SK-N-SH (cell line): ENCODE results near the gene KRT6A. TPM values are rescaled to one million over a fixed set of nuclear protein-coding genes. Genes with fewer than 3 reads are reported as not detected.

Experiments used
- CTCF ChIA-PET: fragments of 300-600, 350-600 bp; formaldehyde crosslinking; extraction: SDS; loops from one replicate; lab custom pipeline; 2021; lab: Yijun Ruan, JAX
- POLR2A ChIA-PET: fragments of 350-600 bp; sonication (Branson Sonifier 250); formaldehyde crosslinking; extraction: SDS; loops from one replicate; lab custom pipeline; 2020; ENCODE audit warnings: antibody characterized with exemption, inconsistent platforms; lab: Yijun Ruan, JAX
- DNase-seq: peaks from one replicate; pipeline ENCODE4 v3.0.0; 2012
- H2AFZ ChIP-seq: fragments of 200-600 bp; sonication (generic); 2 replicates; pipeline ENCODE4 v1.8.1; 2016; ENCODE audit warnings: antibody characterized with exemption, mild to moderate bottlenecking, low read depth
- H3F3A ChIP-seq: fragments of 200-600 bp; sonication (generic); replicated peaks from 2 replicates; pipeline ENCODE3; 2016; ENCODE audit warnings: antibody characterized with exemption, mild to moderate bottlenecking; ENCODE audit not compliant: insufficient read depth
- H3K27ac ChIP-seq, 2 experiments: fragments of 200-500 bp in 1 of 2; fragments of 200-600 bp in 1 of 2; sonication (Bioruptor generic) in 1 of 2; sonication (generic), shearing (Covaris generic) in 1 of 2; 2 replicates each; pipeline versions ENCODE4 v1.5.1 to v1.6.1; 2014 to 2016; ENCODE audit warnings: low read depth in 2 of 2, inconsistent platforms in 1 of 2, low read length in 1 of 2, mild to moderate bottlenecking in 1 of 2, mixed read lengths in 1 of 2
- H3K27me3 ChIP-seq: fragments of 200-600 bp; sonication (generic), shearing (Covaris generic); 2 replicates; pipeline ENCODE4 v1.6.1; 2016; ENCODE audit warnings: mixed run types; ENCODE audit not compliant: insufficient read depth
- H3K36me3 ChIP-seq, 2 experiments: fragments of 200-500 bp in 1 of 2; fragments of 200-600 bp in 1 of 2; sonication (Bioruptor generic) in 1 of 2; sonication (generic) in 1 of 2; replicated peaks in 1 of 2; 2 replicates each; pipeline versions ENCODE3 to v1.5.1; 2014 to 2016; ENCODE audit warnings: low read length in 1 of 2, mild to moderate bottlenecking in 1 of 2; ENCODE audit not compliant: insufficient read depth in 2 of 2, control insufficient read depth in 1 of 2
- H3K4me1 ChIP-seq, 2 experiments: fragments of 200-500 bp in 1 of 2; fragments of 200-600 bp in 1 of 2; sonication (Bioruptor generic) in 1 of 2; sonication (generic), shearing (Covaris generic) in 1 of 2; 2 replicates each; pipeline versions ENCODE4 v1.5.1 to v1.6.1; 2014 to 2016; ENCODE audit warnings: low read depth in 1 of 2, low read length in 1 of 2, mixed run types in 1 of 2; ENCODE audit not compliant: insufficient read depth in 2 of 2, control insufficient read depth in 1 of 2
- H3K4me2 ChIP-seq: fragments of 200-600 bp; sonication (generic), shearing (Covaris generic); 2 replicates; pipeline ENCODE4 v1.6.1; 2017; ENCODE audit warnings: mixed run types
- H3K4me3 ChIP-seq, 2 experiments: fragments of 200-500 bp in 1 of 2; fragments of 200-600 bp in 1 of 2; sonication (Bioruptor generic) in 1 of 2; sonication (generic), shearing (Covaris generic) in 1 of 2; 2 replicates each; pipeline versions ENCODE4 v1.5.1 to v1.8.1; 2014 to 2016; ENCODE audit warnings: low read depth in 2 of 2, inconsistent platforms in 1 of 2, low read length in 1 of 2, mild to moderate bottlenecking in 1 of 2, mixed read lengths in 1 of 2, moderate library complexity in 1 of 2
- H3K79me2 ChIP-seq: fragments of 200-600 bp; sonication (generic); 2 replicates; pipeline ENCODE4 v1.8.1; 2017; ENCODE audit warnings: mild to moderate bottlenecking; ENCODE audit not compliant: insufficient read depth
- H3K9ac ChIP-seq: fragments of 200-600 bp; sonication (generic); 2 replicates; pipeline ENCODE4 v1.6.1; 2017; ENCODE audit warnings: mixed run types
- H3K9me2 ChIP-seq: fragments of 200-600 bp; sonication (generic); 2 replicates; pipeline ENCODE4 v1.6.1; 2017; ENCODE audit warnings: mixed run types
- H3K9me3 ChIP-seq: fragments of 200-600 bp; sonication (generic); 2 replicates; pipeline ENCODE4 v1.6.1; 2017; ENCODE audit warnings: mixed run types, mild to moderate bottlenecking, moderate library complexity
- H4K20me1 ChIP-seq: fragments of 200-600 bp; sonication (generic); 2 replicates; pipeline ENCODE4 v1.6.1; 2017; ENCODE audit warnings: mild to moderate bottlenecking, mixed run types; ENCODE audit not compliant: insufficient read depth
- ELF1 ChIP-seq: IDR thresholded peaks from 2 replicates; pipeline ENCODE4 v1.4.0; 2012
- EP300 ChIP-seq, 2 experiments: IDR thresholded peaks; 2 replicates each; pipeline versions ENCODE4 v1.4.0 to v1.6.1; 2012; ENCODE audit warnings: borderline replicate concordance in 1 of 2, low read depth in 1 of 2, low read length in 1 of 2
- FOSL2 ChIP-seq: IDR thresholded peaks from 2 replicates; pipeline ENCODE4 v1.4.0; 2012; ENCODE audit warnings: low read depth, mild to moderate bottlenecking, moderate library complexity, borderline replicate concordance
- FOXJ3 ChIP-seq: sonication (generic); formaldehyde crosslinking; IDR thresholded peaks from 2 replicates; pipeline ENCODE4 v1.5.1; 2020; ENCODE audit warnings: mild to moderate bottlenecking, missing genetic modification reagents
- FOXM1 ChIP-seq: IDR thresholded peaks from 2 replicates; pipeline ENCODE4 v1.4.0; 2012; ENCODE audit warnings: low read depth, mild to moderate bottlenecking
- GABPA ChIP-seq: IDR thresholded peaks from 2 replicates; pipeline ENCODE4 v1.4.0; 2012; ENCODE audit warnings: low read depth, mild to moderate bottlenecking
- IRF3 ChIP-seq: fragments of 150-350 bp; IDR thresholded peaks from 2 replicates; pipeline ENCODE4 v1.6.1; 2016; ENCODE audit warnings: mild to moderate bottlenecking, low read depth, low read length
- JUND ChIP-seq: IDR thresholded peaks from 2 replicates; pipeline ENCODE4 v1.4.0; 2012
- MEF2A ChIP-seq: IDR thresholded peaks from 2 replicates; pipeline ENCODE4 v1.4.0; 2012; ENCODE audit warnings: low read depth, borderline replicate concordance
- NRF1 ChIP-seq: IDR thresholded peaks from 2 replicates; pipeline ENCODE4 v1.6.1; 2012; ENCODE audit warnings: low read depth, mild to moderate bottlenecking, low read length
- RCOR1 ChIP-seq: fragments of 150-350 bp; IDR thresholded peaks from 2 replicates; pipeline ENCODE4 v1.6.1; 2017; ENCODE audit warnings: antibody characterized with exemption, low read length
- REST ChIP-seq: IDR thresholded peaks from 2 replicates; pipeline ENCODE4 v1.6.1; 2012; ENCODE audit warnings: mild to moderate bottlenecking, low read depth, low read length, moderate library complexity
- RXRA ChIP-seq: IDR thresholded peaks from 2 replicates; pipeline ENCODE4 v1.4.0; 2012; ENCODE audit warnings: low read depth, mild to moderate bottlenecking, borderline replicate concordance
- SMC3 ChIP-seq: IDR thresholded peaks from 2 replicates; pipeline ENCODE4 v1.6.1; 2012; ENCODE audit warnings: low read depth, low read length, improper control_type of control experiment
- TAF1 ChIP-seq: IDR thresholded peaks from 2 replicates; pipeline ENCODE4 v1.6.1; 2012; ENCODE audit warnings: low read depth, mild to moderate bottlenecking, low read length, moderate library complexity, borderline replicate concordance
- TEAD4 ChIP-seq: IDR thresholded peaks from 2 replicates; pipeline ENCODE4 v1.4.0; 2012; ENCODE audit warnings: mild to moderate bottlenecking, borderline replicate concordance; ENCODE audit not compliant: insufficient read depth
- USF2 ChIP-seq: fragments of 150-350 bp; IDR thresholded peaks from 2 replicates; pipeline ENCODE4 v1.6.1; 2017; ENCODE audit warnings: antibody characterized with exemption, low read length, low read depth, borderline replicate concordance
- WGBS: methylation state at CpG from one replicate; pipeline ENCODE4 v1.1.6; 2017; ENCODE audit warnings: low lambda C conversion rate; 5-methylcytosine and 5-hydroxymethylcytosine counted together
- polyA plus RNA-seq, 3 experiments: library from polyadenylated mRNA; depleted of rRNA; stranded (reverse); fragments of >200 nt; gene quantifications; 2 replicates each; pipeline ENCODE4 v1.2.3, GENCODE V29; 2012

KRT6A gene
- polyA plus RNA-seq, 1 of the 3 experiments (the other 2 are of a cell fraction): not detected

DNA sequence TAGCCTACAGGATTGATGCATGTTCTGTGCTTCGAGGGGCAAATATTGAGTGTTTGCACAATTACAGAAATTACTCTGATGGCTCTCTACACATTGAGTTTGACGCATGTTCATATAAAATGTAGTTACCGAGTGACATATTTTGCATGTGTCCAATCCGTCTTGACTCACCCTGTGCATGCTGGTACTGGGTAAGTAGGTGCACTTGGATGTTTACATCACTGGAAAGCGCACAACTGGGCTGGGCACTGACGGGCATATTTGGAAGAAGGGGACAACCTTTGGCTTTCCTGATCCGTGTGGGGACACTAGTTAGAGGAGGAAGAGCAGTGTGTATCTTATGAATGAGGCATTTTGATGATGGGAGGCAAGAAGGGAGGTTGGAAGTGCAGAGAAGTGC lies 4.9 kb upstream of the KRT6A start:
- no peaks in the 10 kb centered on the region for H3F3A ChIP-seq
- no peak overlapping the region for H3K4me2 ChIP-seq
- no peaks in the 10 kb centered on the region for H3K79me2 ChIP-seq
- no peak overlapping the region for H3K9ac ChIP-seq
- ChIA-PET POLR2A (no interaction called here), CTCF (no interaction called here)
- H4K20me1 ChIP-seq: no peaks in the 10 kb centered on the region
- no peaks in the 10 kb centered on the region for H3K9me2 ChIP-seq
- TF ChIP-seq USF2 (no peak), RXRA (no peak), SMC3 (no peak), IRF3 (no peak), FOSL2 (no peak)
- TF ChIP-seq, all 33 proteins: peak for 0
- H3K36me3 ChIP-seq: no peaks in the 10 kb centered on the region
- no peaks in the 10 kb centered on the region; a peak in 1 of 4 replicates for H3K4me1 ChIP-seq
- H3K9me3 ChIP-seq: no peaks in the 10 kb centered on the region
- 26% methylated on average over 7 of the region's 7 CpGs for WGBS
- H2AFZ ChIP-seq: no peak overlapping the region
- H3K4me3 ChIP-seq: no peak overlapping the region
- no peak overlapping the region for H3K27ac ChIP-seq
- no peak for DNase-seq
- peaks cover 28% of the 10 kb centered on the region; the same call in 1 of the 2 replicates for H3K27me3 ChIP-seq

DNA sequence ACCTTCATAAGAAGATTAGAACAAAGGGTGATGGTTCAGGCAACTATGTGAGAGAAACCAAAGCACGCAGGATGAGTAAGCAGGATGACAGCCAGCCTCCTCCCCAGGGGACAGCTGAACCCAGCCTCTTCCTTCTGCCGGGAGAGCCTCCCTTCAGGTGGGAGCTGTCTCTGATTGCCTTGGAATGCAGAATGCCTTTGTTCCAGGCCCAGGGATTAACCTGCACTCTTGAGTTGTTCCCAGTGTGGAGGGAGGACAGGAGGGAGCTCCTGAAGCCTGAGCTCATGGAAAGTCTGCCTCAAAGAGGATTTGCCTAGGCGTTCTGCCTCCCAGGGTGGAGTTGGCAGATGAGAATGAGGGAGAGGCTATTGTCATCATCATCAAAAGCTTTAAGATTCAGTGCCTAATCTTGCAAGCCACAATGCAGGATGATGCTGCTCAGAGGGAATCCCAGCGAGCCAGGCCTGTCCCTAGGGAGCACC lies 3.6 kb upstream of the KRT6A start:
- Histone ChIP-seq H3K36me3 (no peaks in the 10 kb centered on the region), H3K4me1 (no peaks in the 10 kb centered on the region; a peak in 1 of 4 replicates), H3K9me3 (no peaks in the 10 kb centered on the region), H3F3A (no peaks in the 10 kb centered on the region), H4K20me1 (no peaks in the 10 kb centered on the region), H2AFZ (no peak overlapping the region), H3K9ac (no peak overlapping the region), H3K27ac (no peak overlapping the region), H3K27me3 (peaks cover 33% of the 10 kb centered on the region; the same call in 1 of the 2 replicates), H3K4me2 (no peak overlapping the region), H3K79me2 (no peaks in the 10 kb centered on the region), H3K4me3 (no peak overlapping the region)
- ChIA-PET CTCF (interaction anchor here (0.7 to 0.8 kb wide), 2 partner anchors 59 to 481 kb away, joined by 3 read pairs; no protein-coding TSS in a partner anchor), POLR2A (no interaction called here)
- no peak for TF ChIP-seq RCOR1
- no peak for TF ChIP-seq TEAD4
- TF ChIP-seq FOXM1: no peak
- TF ChIP-seq, all 33 proteins: peak for 0
- 17% methylated on average over 4 of the region's 4 CpGs for WGBS
- no peak for DNase-seq
- H3K9me2 ChIP-seq: no peaks in the 10 kb centered on the region

DNA sequence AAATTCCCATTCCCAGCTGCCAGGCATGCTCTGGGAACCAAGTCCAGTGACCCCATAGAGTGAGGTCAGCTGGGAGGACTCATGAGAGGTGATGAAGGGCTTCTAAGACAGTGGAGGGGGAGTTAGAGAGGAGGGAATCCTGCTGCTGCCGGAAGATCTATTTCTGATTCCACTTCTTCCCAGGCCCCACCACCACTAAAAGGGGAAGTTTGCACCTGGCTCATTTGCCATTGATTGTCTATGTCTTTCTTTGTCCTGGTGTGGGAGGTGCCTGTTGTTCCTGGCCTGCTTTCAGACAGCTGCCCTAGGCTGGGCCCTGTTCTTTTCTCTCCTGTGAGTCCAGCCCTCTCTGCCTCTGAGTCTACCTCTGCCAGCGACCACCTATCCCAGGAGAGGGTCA lies 3.0 kb upstream of the KRT6A start:
- H3K4me2 ChIP-seq: no peak overlapping the region
- TF ChIP-seq MEF2A (no peak), TEAD4 (no peak), NRF1 (no peak), FOSL2 (no peak), GABPA (no peak), ELF1 (no peak), SMC3 (no peak), EP300 (IDR thresholded peaks at IDR 0.05; ENCODE audit: borderline replicate concordance in 1 of 2, low read depth in 1 of 2, low read length in 1 of 2) (no peak), FOXJ3 (no peak), TAF1 (no peak), REST (no peak), JUND (no peak)
- no peaks in the 10 kb centered on the region for H3F3A ChIP-seq
- no peaks in the 10 kb centered on the region for H3K9me3 ChIP-seq
- H2AFZ ChIP-seq: no peak overlapping the region
- no peak for DNase-seq
- H4K20me1 ChIP-seq: no peaks in the 10 kb centered on the region
- H3K4me1 ChIP-seq: no peaks in the 10 kb centered on the region; a peak in 1 of 4 replicates
- no peaks in the 10 kb centered on the region for H3K36me3 ChIP-seq
- H3K79me2 ChIP-seq: no peaks in the 10 kb centered on the region
- peaks cover 38% of the 10 kb centered on the region; the same call in 1 of the 2 replicates for H3K27me3 ChIP-seq
- H3K27ac ChIP-seq: no peak overlapping the region
- no peak overlapping the region for H3K9ac ChIP-seq
- H3K4me3 ChIP-seq: no peak overlapping the region
- CTCF ChIA-PET: interaction anchor here (1.4 kb wide), 1 partner anchor 340 kb away, joined by 3 read pairs; no protein-coding TSS in a partner anchor
- no peaks in the 10 kb centered on the region for H3K9me2 ChIP-seq
- POLR2A ChIA-PET: no interaction called here
- 14% methylated on average over 2 of the region's 2 CpGs for WGBS
